Fibroblast of villous mesenchyme (primary cell): Measurements from ENCODE around the gene INPP5A. TPM values are rescaled to one million over a fixed set of nuclear protein-coding genes. Genes with fewer than 3 reads are reported as not detected.
"Not testable (repeated sequence)": the region's sequence is repeated elsewhere in the genome, so short reads cannot be mapped to it uniquely, and the experiment has no call there.

Experiments used
- DNase-seq: peaks from one replicate; pipeline ENCODE4 v3.0.0-alpha.2; 2010; ENCODE audit warnings: low read depth
- H3K4me3 ChIP-seq: 2 replicates; pipeline ENCODE4 v1.5.1; 2011; ENCODE audit warnings: low read depth, mild to moderate bottlenecking, low read length
- total RNA-seq: library from RNA; depleted of rRNA; stranded (reverse); fragments of >200 nt; gene quantifications from 2 replicates; pipeline ENCODE4 v1.2.3, GENCODE V29; 2012
- TF ChIP-seq, protein P1 (sequence below): IDR thresholded peaks from 2 replicates; pipeline ENCODE4 v1.5.1; 2012; ENCODE audit warnings: low read depth, mild to moderate bottlenecking, low read length; ENCODE audit not compliant: insufficient read depth

The INPP5A gene
- total RNA-seq, 1 donor = 33.2 TPM

DNA sequence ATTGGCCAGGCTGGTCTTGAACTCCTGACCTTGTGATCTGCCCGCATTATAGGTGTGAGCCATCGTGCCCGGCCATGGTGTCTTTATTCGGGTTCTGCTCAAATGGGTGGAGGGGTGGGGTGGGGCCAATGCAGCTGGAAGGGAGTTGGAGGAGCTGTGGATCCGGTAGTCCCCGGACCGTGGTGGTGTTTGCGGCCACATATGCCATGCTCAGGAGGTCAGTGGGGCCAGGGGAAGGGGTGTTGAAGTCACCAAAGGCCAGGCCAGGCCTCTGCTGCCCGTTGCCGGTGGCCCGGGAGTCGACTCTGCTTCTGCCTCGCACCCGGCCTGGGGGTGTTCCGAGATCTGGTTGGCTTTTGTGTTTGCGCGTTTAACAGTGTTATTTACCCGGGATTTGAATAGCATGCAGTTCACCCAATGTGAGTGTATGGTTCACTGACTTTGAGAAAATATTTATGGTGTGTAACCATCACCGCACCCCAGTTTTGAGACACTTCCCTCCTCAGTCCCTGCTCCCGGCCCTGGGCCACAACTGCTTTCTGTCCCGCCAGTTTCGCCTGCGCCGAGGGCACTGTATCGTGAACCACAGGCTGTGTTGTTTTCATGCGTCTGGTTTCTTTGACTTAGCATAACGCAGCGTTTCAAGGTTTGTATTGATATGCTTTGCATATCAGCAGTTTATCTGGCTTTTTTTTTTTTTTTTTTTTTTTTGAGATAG is 10.7 kb downstream of the INPP5A start:
- DNase-seq = no peak
- TF ChIP-seq, protein P1, sequence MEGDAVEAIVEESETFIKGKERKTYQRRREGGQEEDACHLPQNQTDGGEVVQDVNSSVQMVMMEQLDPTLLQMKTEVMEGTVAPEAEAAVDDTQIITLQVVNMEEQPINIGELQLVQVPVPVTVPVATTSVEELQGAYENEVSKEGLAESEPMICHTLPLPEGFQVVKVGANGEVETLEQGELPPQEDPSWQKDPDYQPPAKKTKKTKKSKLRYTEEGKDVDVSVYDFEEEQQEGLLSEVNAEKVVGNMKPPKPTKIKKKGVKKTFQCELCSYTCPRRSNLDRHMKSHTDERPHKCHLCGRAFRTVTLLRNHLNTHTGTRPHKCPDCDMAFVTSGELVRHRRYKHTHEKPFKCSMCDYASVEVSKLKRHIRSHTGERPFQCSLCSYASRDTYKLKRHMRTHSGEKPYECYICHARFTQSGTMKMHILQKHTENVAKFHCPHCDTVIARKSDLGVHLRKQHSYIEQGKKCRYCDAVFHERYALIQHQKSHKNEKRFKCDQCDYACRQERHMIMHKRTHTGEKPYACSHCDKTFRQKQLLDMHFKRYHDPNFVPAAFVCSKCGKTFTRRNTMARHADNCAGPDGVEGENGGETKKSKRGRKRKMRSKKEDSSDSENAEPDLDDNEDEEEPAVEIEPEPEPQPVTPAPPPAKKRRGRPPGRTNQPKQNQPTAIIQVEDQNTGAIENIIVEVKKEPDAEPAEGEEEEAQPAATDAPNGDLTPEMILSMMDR = no peak
- H3K4me3 ChIP-seq = no peak overlapping the region

DNA sequence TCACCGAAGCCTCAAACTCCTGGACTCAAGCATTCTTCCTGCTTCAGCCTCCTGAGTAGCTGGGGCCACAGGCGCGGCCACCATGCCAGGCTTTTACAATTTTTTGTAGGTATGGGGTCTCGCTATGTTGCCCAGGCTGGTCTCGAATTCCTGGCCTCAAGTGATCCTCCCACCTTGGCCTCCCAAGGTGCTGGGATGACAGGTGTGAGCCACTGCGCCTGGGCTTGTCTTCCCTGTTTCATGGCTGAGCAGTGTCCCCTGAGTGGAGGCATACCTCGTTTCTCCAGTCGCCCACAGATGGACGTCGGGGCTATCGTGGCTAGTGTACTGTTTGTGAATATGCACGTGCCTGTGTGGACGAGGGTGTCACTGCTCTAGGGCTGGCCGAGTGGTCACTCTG is 11.3 kb downstream of the INPP5A start:
- TF ChIP-seq, protein P1 = no peak
- no peak overlapping the region for H3K4me3 ChIP-seq
- DNase-seq = no peak

DNA sequence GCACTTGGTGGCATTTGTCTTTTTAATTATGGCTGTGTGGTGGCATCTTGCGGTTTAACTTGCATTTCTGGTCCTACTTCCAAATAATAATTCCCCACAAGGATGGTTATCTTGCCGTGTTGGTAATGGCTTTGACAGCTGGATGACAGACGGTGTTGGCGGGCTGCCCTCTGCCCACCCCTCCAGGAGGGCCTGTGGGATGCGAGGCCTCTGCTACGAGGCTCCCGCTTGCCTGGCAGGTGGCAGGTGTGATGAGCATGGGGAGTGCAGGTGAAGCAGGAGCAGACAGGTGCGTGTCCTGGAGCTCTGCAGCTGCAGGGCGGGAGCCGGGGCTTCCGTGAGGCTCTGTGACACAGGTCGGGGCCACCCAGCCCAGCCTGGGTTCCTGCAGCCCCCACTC is 11.8 kb downstream of the INPP5A start:
- TF ChIP-seq, protein P1 = no peak
- DNase-seq = no peak
- H3K4me3 ChIP-seq = no peak overlapping the region

DNA sequence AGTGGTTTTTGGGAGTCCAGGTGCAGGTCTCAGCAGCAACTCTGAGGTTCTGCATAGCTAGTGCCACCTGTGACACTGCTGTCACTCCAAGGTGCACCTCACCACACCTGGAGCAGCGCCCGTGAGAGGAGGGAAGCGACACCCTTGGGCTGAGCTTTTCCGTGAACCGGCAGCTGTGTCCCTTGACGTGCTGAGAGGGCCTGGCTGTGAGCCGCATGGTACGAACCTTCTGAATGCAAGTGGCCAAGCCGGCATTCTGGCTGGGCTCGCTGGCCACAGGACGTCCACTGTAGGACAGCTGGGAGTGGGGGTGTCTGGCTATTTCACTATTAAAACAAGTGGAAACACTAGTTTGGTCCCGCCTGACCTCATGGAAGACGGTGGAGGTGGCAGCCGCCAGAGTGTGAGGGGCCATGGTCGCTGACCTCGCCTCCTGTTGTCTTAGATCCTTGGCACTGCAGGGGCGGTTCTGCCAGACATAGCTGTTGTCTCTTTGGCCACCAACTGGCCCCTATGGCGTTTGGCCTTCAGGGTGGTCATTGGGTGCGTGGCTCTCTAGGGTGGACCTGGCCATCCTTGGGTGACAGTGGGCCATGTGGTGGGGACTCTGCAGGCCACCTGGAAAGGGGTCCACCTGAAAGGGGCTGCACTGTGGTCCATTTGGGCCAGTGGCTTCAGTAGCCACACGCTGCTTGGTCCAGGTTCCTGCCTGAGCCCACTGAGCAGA is 12.9 kb downstream of the INPP5A start:
- TF ChIP-seq, protein P1 = no peak
- DNase-seq = no peak
- H3K4me3 ChIP-seq = no peak overlapping the region

DNA sequence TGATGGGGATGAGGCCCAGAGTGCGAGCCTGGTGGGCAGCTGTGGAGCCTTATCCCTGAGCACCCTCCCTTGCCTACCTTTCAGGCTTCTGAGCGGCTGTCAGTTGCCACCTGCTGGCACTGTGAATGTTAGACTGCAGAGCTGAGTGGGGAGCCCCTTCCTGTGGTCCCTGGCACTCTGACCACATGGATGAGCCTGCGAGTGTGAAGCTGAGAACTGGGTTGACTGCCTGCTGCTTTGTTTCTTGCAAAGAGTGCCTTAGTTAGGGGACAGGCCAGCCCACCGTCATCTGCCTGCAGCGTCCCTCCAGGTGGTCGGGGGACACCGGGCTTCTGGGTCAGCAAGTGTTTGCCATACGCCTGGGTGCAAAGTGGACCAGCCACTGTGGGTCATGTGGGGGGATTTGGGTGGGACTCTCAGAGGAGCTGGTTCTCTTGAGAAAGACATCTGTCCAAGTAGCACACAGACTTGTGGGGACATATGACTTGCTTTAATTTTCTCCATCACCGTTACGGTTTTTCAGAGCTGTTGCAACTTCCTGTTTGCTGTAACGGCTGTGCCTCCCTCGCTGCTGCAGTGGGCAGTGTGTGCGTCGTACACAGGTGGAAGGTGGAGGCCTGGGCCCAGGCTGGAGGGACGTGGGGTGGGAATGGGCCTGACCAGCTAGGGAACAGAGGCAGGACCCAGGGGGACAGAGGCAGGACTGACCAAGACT is 13.7 kb downstream of the INPP5A start:
- no peak for DNase-seq
- H3K4me3 ChIP-seq = no peak overlapping the region
- TF ChIP-seq, protein P1 = no peak

DNA sequence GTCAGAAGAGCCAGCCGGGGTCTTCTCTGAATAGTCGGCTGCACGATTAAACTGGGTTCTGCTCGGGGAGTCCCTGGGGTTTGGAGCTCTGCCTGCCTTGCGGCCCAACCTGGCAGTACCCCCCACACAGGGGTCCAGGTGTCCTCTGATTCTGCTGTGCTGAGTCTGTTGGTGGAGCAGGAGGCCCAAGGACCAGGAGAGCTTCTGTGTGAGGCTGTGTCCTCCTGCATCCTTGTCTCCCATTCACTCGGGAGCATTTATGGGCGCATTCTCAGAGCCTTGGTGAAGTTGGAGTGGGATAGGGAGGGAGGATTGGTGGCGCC is 14.2 kb downstream of the INPP5A start:
- no peak overlapping the region for H3K4me3 ChIP-seq
- DNase-seq = no peak
- TF ChIP-seq, protein P1 = no peak

DNA sequence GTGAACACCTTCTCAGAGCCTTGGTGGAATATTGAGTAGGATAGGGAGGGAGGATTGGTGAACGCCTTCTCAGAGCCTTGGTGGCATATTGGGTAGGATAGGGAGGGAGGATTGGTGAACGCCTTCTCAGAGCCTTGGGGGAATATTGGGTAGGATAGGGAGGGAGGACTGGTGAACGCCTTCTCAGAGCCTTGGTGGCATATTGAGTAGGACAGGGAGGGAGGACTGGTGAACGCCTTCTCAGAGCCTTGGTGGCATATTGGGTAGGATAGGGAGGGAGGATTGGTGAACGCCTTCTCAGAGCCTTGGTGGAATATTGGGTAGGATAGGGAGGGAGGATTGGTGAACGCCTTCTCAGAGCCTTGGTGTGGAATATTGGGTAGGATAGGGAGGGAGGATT is 15.0 kb downstream of the INPP5A start:
- H3K4me3 ChIP-seq, DNase-seq: not testable (repeated sequence)

DNA sequence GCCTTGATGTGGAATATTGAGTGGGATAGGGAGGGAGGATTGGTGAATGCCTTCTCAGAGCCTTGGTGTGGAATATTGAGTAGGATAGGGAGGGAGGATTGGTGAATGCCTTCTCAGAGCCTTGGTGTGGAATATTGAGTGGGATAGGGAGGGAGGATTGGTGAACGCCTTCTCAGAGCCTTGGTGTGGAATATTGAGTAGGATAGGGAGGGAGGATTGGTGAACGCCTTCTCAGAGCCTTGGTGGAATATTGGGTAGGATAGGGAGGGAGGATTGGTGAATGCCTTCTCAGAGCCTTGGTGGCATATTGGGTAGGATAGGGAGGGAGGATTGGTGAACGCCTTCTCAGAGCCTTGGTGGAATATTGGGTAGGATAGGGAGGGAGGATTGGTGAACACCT is 16.0 kb downstream of the INPP5A start:
- not testable (repeated sequence) for DNase-seq, H3K4me3 ChIP-seq
